ENCODE data around the gene HSD3B1.

Gene HSD3B1

DNA sequence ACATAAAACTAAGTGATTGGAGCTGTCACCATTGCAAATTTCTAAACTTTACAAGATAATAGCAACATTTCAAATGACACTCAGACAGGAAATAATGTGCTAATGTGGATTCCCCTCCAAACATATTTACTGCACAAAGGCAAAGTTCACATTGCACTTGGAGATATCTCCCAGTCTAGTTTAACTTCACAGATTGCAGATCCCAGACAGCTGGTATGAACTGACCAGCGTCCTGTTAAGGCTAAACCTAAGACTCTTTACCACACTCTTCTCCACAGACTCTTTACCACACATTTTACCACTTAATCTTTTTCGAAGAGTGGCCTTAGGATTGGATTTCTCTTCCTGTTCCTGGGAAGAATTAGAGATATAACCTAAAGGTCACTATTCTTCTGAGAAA, 40.6 kb upstream of the HSD3B1 start:
- Histone ChIP-seq H3K36me3 (ENCODE audit: insufficient read depth, low read length) (no peaks in the 10 kb centered on the region), H3K4me3 (ENCODE audit: low read depth, low read length, poor library complexity, severe bottlenecking) (no peak overlapping the region), H2AFZ (ENCODE audit: low read length) (no peak overlapping the region), H3K79me2 (ENCODE audit: insufficient read depth, low read length) (no peaks in the 10 kb centered on the region), H3F3A (ENCODE audit: insufficient read depth, low read length) (no peaks in the 10 kb centered on the region), H3K27me3 (ENCODE audit: insufficient read depth, low read length) (no peaks in the 10 kb centered on the region), H3K9ac (ENCODE audit: low read length) (no peak overlapping the region), H3K9me3 (ENCODE audit: low read length) (no peaks in the 10 kb centered on the region), H3K27ac (ENCODE audit: low read depth, low read length, poor library complexity, severe bottlenecking) (no peak overlapping the region), H3K9me2 (ENCODE audit: low read depth, low read length) (no peaks in the 10 kb centered on the region), H4K20me1 (ENCODE audit: insufficient read depth, low read length) (no peaks in the 10 kb centered on the region), H3K4me1 (ENCODE audit: insufficient read depth, low read length, severe bottlenecking) (no peaks in the 10 kb centered on the region), H3K4me2 (ENCODE audit: low read length) (no peak overlapping the region)
- TF ChIP-seq EZH2 (IDR thresholded peaks at IDR 0.05; ENCODE audit: borderline replicate concordance, low read length) (no peak), CTCF (IDR thresholded peaks at IDR 0.05; ENCODE audit: low read length) (no peak)

- Histone ChIP-seq H3K4me1 (ENCODE audit: insufficient read depth, low read length, severe bottlenecking) (no peaks in the 10 kb centered on the region), H3F3A (ENCODE audit: insufficient read depth, low read length) (no peaks in the 10 kb centered on the region), H2AFZ (ENCODE audit: low read length) (no peak overlapping the region), H3K4me3 (ENCODE audit: low read depth, low read length, poor library complexity, severe bottlenecking) (no peak overlapping the region), H4K20me1 (ENCODE audit: insufficient read depth, low read length) (no peaks in the 10 kb centered on the region), H3K9me2 (ENCODE audit: low read depth, low read length) (no peaks in the 10 kb centered on the region), H3K36me3 (ENCODE audit: insufficient read depth, low read length) (no peaks in the 10 kb centered on the region), H3K9ac (ENCODE audit: low read length) (no peak overlapping the region), H3K79me2 (ENCODE audit: insufficient read depth, low read length) (no peaks in the 10 kb centered on the region), H3K9me3 (ENCODE audit: low read length) (no peaks in the 10 kb centered on the region), H3K27ac (ENCODE audit: low read depth, low read length, poor library complexity, severe bottlenecking) (no peak overlapping the region), H3K4me2 (ENCODE audit: low read length) (no peak overlapping the region), H3K27me3 (ENCODE audit: insufficient read depth, low read length) (no peaks in the 10 kb centered on the region)
- TF ChIP-seq CTCF (IDR thresholded peaks at IDR 0.05; ENCODE audit: low read length) (no peak), EZH2 (IDR thresholded peaks at IDR 0.05; ENCODE audit: borderline replicate concordance, low read length) (no peak)
Measured at GRCh38 chr1:119467219-119467618, 39.8 kb upstream of the HSD3B1 start.

DNA sequence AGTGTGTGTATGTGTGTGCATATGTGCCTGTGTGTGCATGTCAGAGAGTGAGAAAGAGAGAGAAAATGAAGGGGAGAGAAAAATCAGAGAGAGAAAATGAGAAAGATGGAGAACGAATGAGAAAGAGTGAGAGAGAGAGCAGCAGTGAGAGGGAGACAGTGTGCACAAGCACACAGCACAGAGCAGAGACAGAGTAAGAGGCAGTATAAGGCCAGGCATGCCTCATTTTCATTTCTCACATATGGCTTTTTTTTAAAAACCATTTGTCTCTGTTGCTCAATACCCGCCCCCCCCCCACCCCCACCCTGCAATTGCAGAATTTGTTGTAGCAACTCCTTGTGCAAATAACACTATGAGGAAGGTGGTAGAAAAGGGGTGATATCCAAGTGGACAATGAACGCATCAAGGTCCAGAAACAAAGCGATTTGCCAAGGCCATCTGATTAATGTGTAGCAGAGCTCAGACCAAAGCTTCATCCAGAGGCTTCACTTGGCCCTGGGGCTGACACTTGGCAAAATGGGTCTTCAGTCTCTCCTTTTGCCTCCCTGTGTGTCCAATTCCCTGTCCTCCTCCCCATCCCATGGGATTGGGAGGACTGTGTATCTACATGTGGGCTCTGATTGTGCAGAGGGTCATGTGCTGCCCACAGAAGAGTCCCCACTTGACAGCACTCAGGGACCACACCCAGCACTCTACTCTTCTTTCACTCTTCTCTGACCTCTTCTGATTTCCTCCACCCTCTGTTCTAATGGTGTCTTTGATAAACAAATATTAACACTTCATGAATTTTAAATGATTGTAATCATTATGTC, 38.9 kb upstream of the HSD3B1 start:
- Histone ChIP-seq H3K9ac (ENCODE audit: low read length) (no peak overlapping the region), H3K36me3 (ENCODE audit: insufficient read depth, low read length) (no peaks in the 10 kb centered on the region), H3K4me2 (ENCODE audit: low read length) (no peak overlapping the region), H3K27me3 (ENCODE audit: insufficient read depth, low read length) (no peaks in the 10 kb centered on the region), H3K4me1 (ENCODE audit: insufficient read depth, low read length, severe bottlenecking) (no peaks in the 10 kb centered on the region), H4K20me1 (ENCODE audit: insufficient read depth, low read length) (no peaks in the 10 kb centered on the region), H3K4me3 (ENCODE audit: low read depth, low read length, poor library complexity, severe bottlenecking) (no peak overlapping the region), H3F3A (ENCODE audit: insufficient read depth, low read length) (no peaks in the 10 kb centered on the region), H2AFZ (ENCODE audit: low read length) (no peak overlapping the region), H3K27ac (ENCODE audit: low read depth, low read length, poor library complexity, severe bottlenecking) (no peak overlapping the region), H3K9me3 (ENCODE audit: low read length) (no peaks in the 10 kb centered on the region), H3K9me2 (ENCODE audit: low read depth, low read length) (no peaks in the 10 kb centered on the region), H3K79me2 (ENCODE audit: insufficient read depth, low read length) (no peaks in the 10 kb centered on the region)
- TF ChIP-seq EZH2 (IDR thresholded peaks at IDR 0.05; ENCODE audit: borderline replicate concordance, low read length) (no peak), CTCF (IDR thresholded peaks at IDR 0.05; ENCODE audit: low read length) (no peak)

Measured in OCI-LY1 (cell line).